H1 (cell line): Measurements from ENCODE around the gene PCDHA10. TPM values are rescaled to one million over a fixed set of nuclear protein-coding genes. Genes with fewer than 3 reads are reported as not detected.
"Not testable (repeated sequence)": the region's sequence is repeated elsewhere in the genome, so short reads cannot be mapped to it uniquely, and the experiment has no call there.

Experiments used
- CTCF ChIA-PET: fragments of 300-600 bp; sonication (Branson Sonifier 250); formaldehyde crosslinking; loops from one replicate; lab custom pipeline; 2021; ENCODE audit not compliant: partially characterized antibody; lab: Charles Lee
- POLR2A ChIA-PET: fragments of 300-600 bp; sonication (Branson Sonifier 250); formaldehyde crosslinking; loops from one replicate; lab custom pipeline; 2021; ENCODE audit warnings: inconsistent platforms; ENCODE audit not compliant: partially characterized antibody; lab: Charles Lee
- DNase-seq, 2 experiments: peaks; one replicate each; pipeline versions ENCODE4 v3.0.0 to v3.0.0-alpha.2; 2010 to 2022; ENCODE audit warnings: low spot score in 2 of 2, low read depth in 1 of 2, mixed read lengths in 1 of 2
- FAIRE-seq: peaks from 2 replicates; lab custom pipeline; 2011; peaks lifted over from hg19 to GRCh38; lab: Jason Lieb, UNC
- H2AFZ ChIP-seq: 2 replicates; pipeline ENCODE4 v1.8.1; 2012; ENCODE audit warnings: low read length, inconsistent platforms
- H2AK5ac ChIP-seq: 2 replicates; pipeline ENCODE4 v1.6.1; 2013; ENCODE audit warnings: low read depth, low read length
- H2BK120ac ChIP-seq: replicated peaks from 2 replicates; pipeline ENCODE3; 2013; ENCODE audit warnings: low read depth, low read length, inconsistent platforms
- H2BK12ac ChIP-seq: 2 replicates; pipeline ENCODE4 v1.6.1; 2013; ENCODE audit warnings: low read depth, low read length
- H2BK15ac ChIP-seq: 2 replicates; pipeline ENCODE4 v1.6.1; 2013; ENCODE audit warnings: low read length
- H2BK20ac ChIP-seq: 2 replicates; pipeline ENCODE4 v1.6.1; 2013; ENCODE audit warnings: low read length
- H2BK5ac ChIP-seq: 2 replicates; pipeline ENCODE4 v1.6.1; 2013; ENCODE audit warnings: low read depth, low read length
- H3K14ac ChIP-seq: 2 replicates; pipeline ENCODE4 v1.6.1; 2013; ENCODE audit warnings: inconsistent platforms; ENCODE audit not compliant: insufficient read length
- H3K18ac ChIP-seq: 2 replicates; pipeline ENCODE4 v1.6.1; 2013; ENCODE audit warnings: low read length; ENCODE audit errors: extremely low read depth
- H3K23ac ChIP-seq: 2 replicates; pipeline ENCODE4 v1.6.1; 2013; ENCODE audit warnings: inconsistent platforms; ENCODE audit not compliant: insufficient read length
- H3K23me2 ChIP-seq: 2 replicates; pipeline ENCODE4 v1.6.1; 2013; ENCODE audit warnings: low read depth, low read length
- H3K27ac ChIP-seq: 2 replicates; pipeline ENCODE4 v1.6.1; 2011; ENCODE audit warnings: low read depth, low read length, inconsistent platforms
- H3K27me3 ChIP-seq, 4 experiments: replicated peaks in 1 of 4; 1 replicate in 1 of 4; 2 replicates in 3 of 4; pipeline versions ENCODE4 v1.6.1 to v1.8.1; 2011 to 2013; ENCODE audit warnings: low read length in 3 of 4, mild to moderate bottlenecking in 3 of 4, inconsistent platforms in 2 of 4, mixed read lengths in 2 of 4, moderate library complexity in 1 of 4; ENCODE audit not compliant: control insufficient read depth in 3 of 4, insufficient read depth in 3 of 4; ENCODE audit errors: extremely low read depth in 1 of 4
- H3K36me3 ChIP-seq, 4 experiments: 2 replicates each; pipeline versions ENCODE4 v1.6.1 to v1.8.1; 2011 to 2013; ENCODE audit warnings: mild to moderate bottlenecking in 4 of 4, low read length in 3 of 4, moderate library complexity in 2 of 4, control low read depth in 1 of 4, inconsistent platforms in 1 of 4; ENCODE audit not compliant: insufficient read depth in 4 of 4, control insufficient read depth in 2 of 4
- H3K4ac ChIP-seq: replicated peaks from 2 replicates; pipeline ENCODE3; 2013; ENCODE audit warnings: low read length, low read depth, mixed read lengths, inconsistent platforms; ENCODE audit not compliant: insufficient read length
- H3K4me1 ChIP-seq, 4 experiments: replicated peaks in 1 of 4; 1 replicate in 1 of 4; 2 replicates in 3 of 4; pipeline versions ENCODE4 v1.6.1 to v1.8.1; 2011 to 2013; ENCODE audit warnings: low read length in 3 of 4, inconsistent platforms in 2 of 4, mixed read lengths in 1 of 4; ENCODE audit not compliant: insufficient read depth in 4 of 4, control insufficient read depth in 3 of 4
- H3K4me2 ChIP-seq, 2 experiments: 2 replicates each; pipeline versions ENCODE4 v1.6.1 to v1.8.1; 2011 to 2013; ENCODE audit warnings: low read depth in 2 of 2, low read length in 2 of 2, control low read depth in 1 of 2, inconsistent platforms in 1 of 2, mild to moderate bottlenecking in 1 of 2; ENCODE audit not compliant: insufficient read depth in 1 of 2
- H3K4me3 ChIP-seq, 4 experiments: fragments of 200-600, 300-600 bp in 1 of 4; sonication (generic), shearing (Covaris generic), sonication (Bioruptor Twin) in 1 of 4; 2 replicates each; pipeline versions ENCODE4 v1.5.1 to v1.8.1; 2011 to 2016; ENCODE audit warnings: low read length in 4 of 4, low read depth in 3 of 4, control low read depth in 2 of 4, inconsistent platforms in 2 of 4, mild to moderate bottlenecking in 2 of 4, mixed read lengths in 1 of 4, moderate library complexity in 1 of 4; ENCODE audit not compliant: insufficient read depth in 2 of 4; ENCODE audit errors: extremely low read depth in 1 of 4
- H3K56ac ChIP-seq: replicated peaks from 2 replicates; pipeline ENCODE3; 2013; ENCODE audit warnings: low read depth, mild to moderate bottlenecking, mixed read lengths, low read length, inconsistent platforms; ENCODE audit not compliant: insufficient read length
- H3K79me1 ChIP-seq: 2 replicates; pipeline ENCODE4 v1.6.1; 2013; ENCODE audit warnings: low read depth, low read length, control low read depth
- H3K79me2 ChIP-seq, 2 experiments: 2 replicates each; pipeline versions ENCODE4 v1.6.1 to v1.8.1; 2012 to 2013; ENCODE audit warnings: low read length in 2 of 2, mild to moderate bottlenecking in 2 of 2, inconsistent platforms in 1 of 2; ENCODE audit not compliant: insufficient read depth in 2 of 2, control insufficient read depth in 1 of 2
- H3K9ac ChIP-seq, 4 experiments: replicated peaks in 1 of 4; 1 replicate in 1 of 4; 2 replicates in 3 of 4; pipeline versions ENCODE4 v1.6.1 to v1.8.1; 2011 to 2013; ENCODE audit warnings: low read depth in 3 of 4, low read length in 3 of 4, control low read depth in 2 of 4, mild to moderate bottlenecking in 2 of 4, moderate library complexity in 2 of 4, inconsistent platforms in 1 of 4; ENCODE audit errors: extremely low read depth in 1 of 4
- H3K9me3 ChIP-seq, 2 experiments: 2 replicates each; pipeline versions ENCODE4 v1.6.1 to v1.8.1; 2012 to 2013; ENCODE audit warnings: mild to moderate bottlenecking in 2 of 2, moderate library complexity in 2 of 2, control low read depth in 1 of 2, inconsistent platforms in 1 of 2, low read depth in 1 of 2, low read length in 1 of 2, mixed read lengths in 1 of 2; ENCODE audit not compliant: insufficient read depth in 2 of 2
- H4K20me1 ChIP-seq, 2 experiments: replicated peaks in 1 of 2; 2 replicates each; pipeline versions ENCODE3 to v1.8.1; 2011 to 2013; ENCODE audit warnings: inconsistent platforms in 2 of 2, low read length in 2 of 2, mild to moderate bottlenecking in 1 of 2; ENCODE audit not compliant: insufficient read depth in 2 of 2, control insufficient read depth in 1 of 2
- H4K5ac ChIP-seq: 2 replicates; pipeline ENCODE4 v1.6.1; 2013; ENCODE audit warnings: low read length, low read depth, mixed read lengths, inconsistent platforms; ENCODE audit not compliant: insufficient read length
- H4K8ac ChIP-seq: 2 replicates; pipeline ENCODE4 v1.8.0; 2013; ENCODE audit warnings: mild to moderate bottlenecking, moderate library complexity, low read length, inconsistent platforms; ENCODE audit not compliant: insufficient read depth; ENCODE audit errors: extremely low read depth
- H4K91ac ChIP-seq: replicated peaks from 2 replicates; pipeline ENCODE3; 2013; ENCODE audit warnings: low read length, mixed read lengths, inconsistent platforms; ENCODE audit not compliant: insufficient read length
- WGBS, 2 experiments: shearing (Covaris generic) in 1 of 2; methylation state at CpG; one replicate each; pipeline versions ENCODE4 v1.1.6 to v1.1.7; 2013 to 2015; ENCODE audit warnings: low lambda C conversion rate in 2 of 2, mixed read lengths in 2 of 2, inconsistent platforms in 1 of 2, low coverage in 1 of 2, missing lambda C conversion rate in 1 of 2; ENCODE audit not compliant: insufficient replicate concordance in 2 of 2, insufficient coverage in 1 of 2, insufficient read length in 1 of 2; ENCODE audit errors: extremely low coverage in 1 of 2, missing lambda C conversion rate in 1 of 2; 5-methylcytosine and 5-hydroxymethylcytosine counted together
- polyA plus RNA-seq, 7 experiments: library from polyadenylated mRNA; depleted of rRNA in 3 of 7; stranded (reverse) in 5 of 7; unstranded in 2 of 7; fragments of >200 nt in 5 of 7; fragments of 200-250 nt in 2 of 7; gene quantifications; 1 replicate in 5 of 7; 2 replicates in 1 of 7; 4 replicates in 1 of 7; pipeline versions ENCODE4 v1.2.1 to v1.2.3, GENCODE V29; 2011 to 2013; ENCODE audit warnings: missing spikeins in 2 of 7, mixed read lengths in 2 of 7
- total RNA-seq: library from RNA; stranded (reverse); fragmentation: NEBNext Ultra II Directional; extraction: Animal tissue kit (Norgen Biotek cat#: 25700); gene quantifications from 2 replicates; pipeline ENCODE4 v1.2.1, GENCODE V29; 2021

Gene PCDHA10
- total and polyA plus RNA-seq, 2 of the 8 experiments (the other 6 are each of a cell fraction or from before 2014, with no cell fraction given): 2.8 to 5.4 TPM

DNA sequence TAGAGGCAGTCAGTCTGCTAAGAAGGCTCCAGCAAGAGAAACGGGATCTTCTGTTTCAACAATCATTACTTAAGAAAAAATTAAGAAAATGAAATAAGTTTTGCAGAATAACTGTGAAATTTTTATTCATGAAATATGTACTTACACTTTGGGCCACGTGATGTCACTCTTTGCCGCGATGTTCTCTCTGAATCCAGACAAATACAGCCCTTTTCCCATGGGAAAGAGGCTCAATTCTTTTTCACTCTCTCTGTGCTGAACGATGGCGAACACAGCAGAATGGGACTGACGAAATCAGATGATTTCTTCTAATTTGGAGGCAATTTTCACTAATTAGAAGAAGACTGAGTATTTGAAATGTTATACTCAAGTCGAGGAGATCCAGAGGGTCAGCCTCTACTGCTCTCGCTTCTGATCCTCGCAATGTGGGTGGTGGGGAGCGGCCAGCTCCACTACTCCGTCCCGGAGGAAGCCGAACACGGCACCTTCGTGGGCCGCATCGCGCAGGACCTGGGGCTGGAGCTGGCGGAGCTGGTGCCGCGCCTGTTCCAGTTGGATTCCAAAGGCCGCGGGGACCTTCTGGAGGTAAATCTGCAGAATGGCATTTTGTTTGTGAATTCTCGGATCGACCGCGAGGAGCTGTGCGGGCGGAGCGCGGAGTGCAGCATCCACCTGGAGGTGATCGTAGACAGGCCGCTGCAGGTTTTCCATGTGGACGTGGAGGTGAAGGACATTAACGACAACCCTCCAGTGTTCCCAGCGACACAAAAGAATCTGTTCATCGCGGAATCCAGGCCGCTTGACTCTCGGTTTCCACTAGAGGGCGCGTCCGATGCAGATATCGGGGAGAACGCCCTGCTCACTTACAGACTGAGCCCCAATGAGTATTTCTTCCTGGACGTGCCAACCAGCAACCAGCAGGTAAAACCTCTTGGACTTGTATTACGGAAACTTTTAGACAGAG lies 7.3 kb upstream of the PCDHA10 start, which contains the start of gene PCDHA9:
Gene PCDHA9, plus strand, starts transcription at position 244 of the 964 bp plus-strand sequence. Its CDS starts 114 bp downstream, at position 358.
- Histone ChIP-seq H3K4me2 (peak within 1 kb of the TSS in 1 of 2 experiments; percentile 41; a peak in 2 of 4 replicates), H4K8ac (peak within 1 kb of the TSS; percentile 92), H3K4me3 (peak within 1 kb of the TSS in 2 of 4 experiments; percentile 26 to 41; a peak in 2 of 8 replicates), H3K36me3 (peaks cover 0 to 10% (median 0%) of the 10 kb centered on the region in 4 experiments; a peak in 1 of 8 replicates)
- H3K9me3 ChIP-seq, H3K79me2 ChIP-seq, H3K27me3 ChIP-seq, POLR2A ChIA-PET, H4K5ac ChIP-seq, H3K79me1 ChIP-seq, H3K9ac ChIP-seq, H2AK5ac ChIP-seq, H2BK5ac ChIP-seq, H2AFZ ChIP-seq, H3K4ac ChIP-seq, H4K20me1 ChIP-seq, H2BK12ac ChIP-seq, H3K14ac ChIP-seq, H3K23ac ChIP-seq, H4K91ac ChIP-seq, H2BK120ac ChIP-seq, H3K23me2 ChIP-seq, H3K18ac ChIP-seq, H2BK15ac ChIP-seq, DNase-seq, H3K56ac ChIP-seq, H3K27ac ChIP-seq, H3K4me1 ChIP-seq, H2BK20ac ChIP-seq: not testable (repeated sequence)
- WGBS, 2 experiments: 89% methylated on average over 21 of the region's 48 CpGs; no CpG with 5 or more reads in 1 of the 2 experiments
- CTCF ChIA-PET: interaction anchor here (0.6 to 1.5 kb wide), 4 partner anchors 7 to 193 kb away, joined by 3 to 7 read pairs (median 4); partner anchors contain the start of genes PCDHA10 and PCDHA7
- FAIRE-seq: peak; percentile 86
